ENCODE results near the gene ZNF521. TPM values are rescaled to one million over a fixed set of nuclear protein-coding genes. Genes with fewer than 3 reads are reported as not detected.

The ZNF521 gene
- total RNA-seq, 1 donor from 2014 or later, result 48.0 TPM

DNA sequence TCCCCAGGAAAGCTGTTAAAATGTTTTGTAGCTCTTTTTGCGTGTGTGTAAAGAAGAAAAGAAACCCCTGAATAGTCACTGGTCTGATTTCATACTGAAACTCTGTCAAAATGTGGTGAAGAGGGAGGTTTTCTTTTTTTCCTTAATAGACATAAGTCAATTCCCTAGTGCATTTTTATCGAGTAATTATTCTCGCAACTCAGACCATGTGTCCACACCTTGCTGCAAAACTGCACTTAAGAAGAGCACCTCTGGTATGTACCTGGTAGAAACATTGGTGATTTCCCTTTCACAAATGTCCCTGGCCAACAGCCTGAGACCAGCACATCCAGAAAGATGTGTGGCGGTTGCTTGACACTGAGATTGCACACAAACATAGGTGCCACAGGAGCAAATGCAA lies 159.9 kb downstream of the ZNF521 start:
- no peaks in the 10 kb centered on the region for H3K36me3 Mint-ChIP-seq (ENCODE audit: low read depth, unreplicated experiment)
- TF ChIP-seq, protein P1, sequence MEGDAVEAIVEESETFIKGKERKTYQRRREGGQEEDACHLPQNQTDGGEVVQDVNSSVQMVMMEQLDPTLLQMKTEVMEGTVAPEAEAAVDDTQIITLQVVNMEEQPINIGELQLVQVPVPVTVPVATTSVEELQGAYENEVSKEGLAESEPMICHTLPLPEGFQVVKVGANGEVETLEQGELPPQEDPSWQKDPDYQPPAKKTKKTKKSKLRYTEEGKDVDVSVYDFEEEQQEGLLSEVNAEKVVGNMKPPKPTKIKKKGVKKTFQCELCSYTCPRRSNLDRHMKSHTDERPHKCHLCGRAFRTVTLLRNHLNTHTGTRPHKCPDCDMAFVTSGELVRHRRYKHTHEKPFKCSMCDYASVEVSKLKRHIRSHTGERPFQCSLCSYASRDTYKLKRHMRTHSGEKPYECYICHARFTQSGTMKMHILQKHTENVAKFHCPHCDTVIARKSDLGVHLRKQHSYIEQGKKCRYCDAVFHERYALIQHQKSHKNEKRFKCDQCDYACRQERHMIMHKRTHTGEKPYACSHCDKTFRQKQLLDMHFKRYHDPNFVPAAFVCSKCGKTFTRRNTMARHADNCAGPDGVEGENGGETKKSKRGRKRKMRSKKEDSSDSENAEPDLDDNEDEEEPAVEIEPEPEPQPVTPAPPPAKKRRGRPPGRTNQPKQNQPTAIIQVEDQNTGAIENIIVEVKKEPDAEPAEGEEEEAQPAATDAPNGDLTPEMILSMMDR (IDR thresholded peaks at IDR 0.05; ENCODE audit: insufficient read depth, low read depth, low read length), result no peak
- no peak for TF ChIP-seq EZH2 (IDR thresholded peaks at IDR 0.05; ENCODE audit: insufficient read depth, low read length)
- no peak overlapping the region for H3K4me3 Mint-ChIP-seq (ENCODE audit: unreplicated experiment)
- Histone ChIP-seq H3K79me2 (ENCODE audit: insufficient read depth, low read length) (no peaks in the 10 kb centered on the region), H3K4me1 (ENCODE audit: insufficient read depth, low read length) (no peaks in the 10 kb centered on the region), H3K27me3 (ENCODE audit: insufficient read depth, low read length) (no peaks in the 10 kb centered on the region), H3K9ac (ENCODE audit: low read length) (no peak overlapping the region), H3K9me3 (ENCODE audit: insufficient read depth, low read depth, low read length) (no peaks in the 10 kb centered on the region), H4K20me1 (ENCODE audit: insufficient read depth, low read length) (no peaks in the 10 kb centered on the region), H3K4me3 (ENCODE audit: insufficient read depth, low read depth, low read length) (no peak overlapping the region), H3K4me2 (ENCODE audit: low read length) (no peak overlapping the region), H3K36me3 (ENCODE audit: insufficient read depth, low read length) (no peaks in the 10 kb centered on the region), H3K27ac (ENCODE audit: low read depth, low read length) (no peak overlapping the region), H2AFZ (ENCODE audit: low read depth, low read length) (no peak overlapping the region)
- DNase-seq (ENCODE audit: low read depth) (no peak), FAIRE-seq (no peak)
- H3K27me3 Mint-ChIP-seq (ENCODE audit: low read depth, unreplicated experiment), result no peaks in the 10 kb centered on the region
- no peak overlapping the region for H3K27ac Mint-ChIP-seq (ENCODE audit: unreplicated experiment)
- no peaks in the 10 kb centered on the region for H3K9me3 Mint-ChIP-seq (ENCODE audit: unreplicated experiment)
- peaks cover 3% of the 10 kb centered on the region for H3K4me1 Mint-ChIP-seq (ENCODE audit: low read depth, unreplicated experiment)

DNA sequence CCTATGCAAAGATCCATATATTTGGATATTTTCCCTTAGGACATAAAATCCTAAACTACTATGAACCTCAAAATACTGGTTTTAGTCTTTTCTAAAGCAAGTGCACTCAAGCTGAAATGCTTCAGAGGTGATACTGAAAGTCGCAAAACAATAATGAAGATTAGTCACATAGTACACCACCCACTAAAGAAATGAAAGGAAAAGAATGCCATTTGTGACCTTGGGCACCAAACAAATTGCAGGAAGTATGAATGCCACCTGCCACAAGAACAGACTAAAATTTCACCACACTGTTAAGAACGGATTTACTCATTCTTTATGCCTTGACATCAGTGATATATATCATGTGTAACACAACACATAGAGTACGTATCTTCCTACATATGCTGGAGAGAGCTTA lies 161.5 kb downstream of the ZNF521 start:
- DNase-seq (ENCODE audit: low read depth) (no peak), FAIRE-seq (no peak)
- Histone ChIP-seq H3K4me1 (ENCODE audit: insufficient read depth, low read length) (no peaks in the 10 kb centered on the region), H3K9me3 (ENCODE audit: insufficient read depth, low read depth, low read length) (no peaks in the 10 kb centered on the region), H2AFZ (ENCODE audit: low read depth, low read length) (no peak overlapping the region), H3K4me3 (ENCODE audit: insufficient read depth, low read depth, low read length) (no peak overlapping the region), H3K27ac (ENCODE audit: low read depth, low read length) (no peak overlapping the region), H3K4me2 (ENCODE audit: low read length) (no peak overlapping the region), H3K36me3 (ENCODE audit: insufficient read depth, low read length) (no peaks in the 10 kb centered on the region), H3K27me3 (ENCODE audit: insufficient read depth, low read length) (no peaks in the 10 kb centered on the region), H3K9ac (ENCODE audit: low read length) (no peak overlapping the region), H4K20me1 (ENCODE audit: insufficient read depth, low read length) (no peaks in the 10 kb centered on the region), H3K79me2 (ENCODE audit: insufficient read depth, low read length) (no peaks in the 10 kb centered on the region)
- no peak for TF ChIP-seq EZH2 (IDR thresholded peaks at IDR 0.05; ENCODE audit: insufficient read depth, low read length)
- TF ChIP-seq, protein P1 (IDR thresholded peaks at IDR 0.05; ENCODE audit: insufficient read depth, low read depth, low read length), result no peak
- H3K27ac Mint-ChIP-seq (ENCODE audit: unreplicated experiment), result no peak overlapping the region
- H3K36me3 Mint-ChIP-seq (ENCODE audit: low read depth, unreplicated experiment), result no peaks in the 10 kb centered on the region
- H3K4me1 Mint-ChIP-seq (ENCODE audit: low read depth, unreplicated experiment), result peaks cover 3% of the 10 kb centered on the region
- H3K4me3 Mint-ChIP-seq (ENCODE audit: unreplicated experiment), result no peak overlapping the region
- no peaks in the 10 kb centered on the region for H3K27me3 Mint-ChIP-seq (ENCODE audit: low read depth, unreplicated experiment)
- no peaks in the 10 kb centered on the region for H3K9me3 Mint-ChIP-seq (ENCODE audit: unreplicated experiment)

DNA sequence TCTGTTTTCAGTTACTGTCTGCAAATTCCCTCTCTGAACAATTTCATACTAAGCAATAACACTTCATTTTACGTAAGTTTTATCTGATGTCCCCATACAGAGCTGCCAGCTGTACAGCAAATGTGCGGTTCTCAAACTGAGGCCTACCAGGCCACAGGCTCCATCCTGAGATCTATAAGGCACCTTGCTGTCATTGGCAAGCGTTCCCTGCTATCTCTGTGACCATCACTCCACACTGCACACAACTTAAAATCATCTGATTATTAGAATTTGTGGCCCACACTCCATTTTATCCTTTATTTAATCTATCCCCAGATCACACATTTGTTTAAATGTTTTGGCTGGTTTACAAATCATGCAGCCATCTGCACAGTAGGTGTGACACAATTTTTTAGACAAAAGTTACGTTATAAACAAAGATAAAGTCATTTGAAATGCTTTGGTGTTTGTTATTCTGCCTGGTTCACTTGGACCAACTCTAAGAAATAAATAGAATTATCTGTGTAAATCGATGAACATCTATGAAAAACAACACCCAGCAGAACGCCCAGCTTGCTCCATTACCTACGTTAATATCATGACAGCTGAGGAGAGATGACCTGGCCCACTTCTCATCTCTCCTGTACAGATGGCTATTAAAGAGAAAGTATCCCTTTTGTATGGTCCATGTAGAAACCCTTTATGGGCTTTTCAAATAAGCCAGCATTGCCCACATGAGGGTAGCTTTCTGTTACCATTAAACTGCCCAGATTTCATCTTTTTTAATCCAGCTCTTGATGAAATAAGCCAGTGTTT lies 162.4 kb downstream of the ZNF521 start:
- Mint-ChIP-seq H3K4me3 (ENCODE audit: unreplicated experiment) (no peak overlapping the region), H3K27ac (ENCODE audit: unreplicated experiment) (no peak overlapping the region), H3K27me3 (ENCODE audit: low read depth, unreplicated experiment) (no peaks in the 10 kb centered on the region), H3K36me3 (ENCODE audit: low read depth, unreplicated experiment) (no peaks in the 10 kb centered on the region), H3K9me3 (ENCODE audit: unreplicated experiment) (no peaks in the 10 kb centered on the region), H3K4me1 (ENCODE audit: low read depth, unreplicated experiment) (peaks cover 3% of the 10 kb centered on the region)
- Histone ChIP-seq H3K9ac (ENCODE audit: low read length) (no peak overlapping the region), H3K4me2 (ENCODE audit: low read length) (no peak overlapping the region), H3K36me3 (ENCODE audit: insufficient read depth, low read length) (no peaks in the 10 kb centered on the region), H4K20me1 (ENCODE audit: insufficient read depth, low read length) (no peaks in the 10 kb centered on the region), H2AFZ (ENCODE audit: low read depth, low read length) (no peak overlapping the region), H3K27me3 (ENCODE audit: insufficient read depth, low read length) (no peaks in the 10 kb centered on the region), H3K27ac (ENCODE audit: low read depth, low read length) (no peak overlapping the region), H3K79me2 (ENCODE audit: insufficient read depth, low read length) (no peaks in the 10 kb centered on the region), H3K4me1 (ENCODE audit: insufficient read depth, low read length) (no peaks in the 10 kb centered on the region), H3K4me3 (ENCODE audit: insufficient read depth, low read depth, low read length) (no peak overlapping the region), H3K9me3 (ENCODE audit: insufficient read depth, low read depth, low read length) (no peaks in the 10 kb centered on the region)
- TF ChIP-seq, protein P1 (IDR thresholded peaks at IDR 0.05; ENCODE audit: insufficient read depth, low read depth, low read length), result no peak
- TF ChIP-seq EZH2 (IDR thresholded peaks at IDR 0.05; ENCODE audit: insufficient read depth, low read length), result no peak
- no peak for DNase-seq (ENCODE audit: low read depth)
- FAIRE-seq, result no peak
